Gastrocnemius medialis (tissue), 4 donors: ENCODE measurements around the gene CHRNE. TPM values are rescaled to one million over a fixed set of nuclear protein-coding genes. Genes with fewer than 3 reads are reported as not detected.

Experiments
- ATAC-seq, 2 donors: fragments of 150-250 bp; one replicate each; pipeline ENCODE4 v1.9.1; 2016
- DNase-seq, 2 donors: peaks; one replicate each; pipeline ENCODE4 v3.0.0-alpha.2; 2019
- H3K27ac ChIP-seq, 4 donors: fragments of 200-600 bp; sonication (generic); 1 replicate in 1 of 4; 2 replicates in 3 of 4; pipeline ENCODE4 v1.5.1; 2016 to 2018; ENCODE audit warnings: mild to moderate bottlenecking in 2 of 4, moderate library complexity in 1 of 4
- H3K27me3 ChIP-seq, 3 donors: fragments of 200-600 bp; sonication (generic) in 2 of 3; 1 replicate in 1 of 3; 2 replicates in 2 of 3; pipeline versions ENCODE4 v1.5.1 to v1.6.0; 2016 to 2019; ENCODE audit warnings: mild to moderate bottlenecking in 1 of 3, moderate library complexity in 1 of 3
- H3K36me3 ChIP-seq, 2 donors: fragments of 200-600 bp; sonication (generic) in 1 of 2; one replicate each; pipeline ENCODE4 v1.5.1; 2017 to 2018
- H3K4me1 ChIP-seq, 2 donors: fragments of 200-600 bp; sonication (generic) in 1 of 2; one replicate each; pipeline ENCODE4 v1.5.1; 2016 to 2017; ENCODE audit warnings: mild to moderate bottlenecking in 2 of 2
- H3K4me3 ChIP-seq, 4 donors: fragments of 200-600 bp; sonication (generic) in 3 of 4; 1 replicate in 1 of 4; 2 replicates in 3 of 4; pipeline ENCODE4 v1.5.1; 2016 to 2019; ENCODE audit warnings: mild to moderate bottlenecking in 2 of 4
- H3K9me3 ChIP-seq, 3 donors: fragments of 200-600 bp; sonication (generic) in 2 of 3; 1 replicate in 1 of 3; 2 replicates in 2 of 3; pipeline ENCODE4 v1.5.1; 2016 to 2019
- POLR2A ChIP-seq, 2 donors: fragments of 450-650 bp; IDR thresholded peaks; one replicate each; pipeline ENCODE4 v1.6.1; 2017; ENCODE audit warnings: antibody characterized with exemption in 2 of 2, mild to moderate bottlenecking in 2 of 2, moderate library complexity in 2 of 2
- in situ Hi-C, 4 donors: fragments of 200-750 bp; cut with MboI; loops; one replicate each; pipeline versions ENCODE4 v1.15.0 to v1.8.0; 2017; ENCODE audit warnings: low sequenced_read_pairs in 4 of 4
- intact Hi-C: fragments of 100-400 bp; cut with DNase I; formaldehyde crosslinking; loops from one replicate; pipeline ENCODE4 v1.15.1; 2023; ENCODE audit warnings: low total_unique reads
- total RNA-seq, 4 donors: library from RNA; depleted of rRNA; stranded (reverse); fragments of >200 nt; gene quantifications; one replicate each; pipeline versions ENCODE4 v1.1.0 to v1.2.3, GENCODE V29; 2016
- TF ChIP-seq, protein P1 (sequence below), 5 experiments: fragments of 450-650 bp in 3 of 5; fragments of 200-600 bp in 2 of 5; sonication (generic) in 2 of 5; IDR thresholded peaks in 4 of 5; conservative IDR thresholded peaks in 1 of 5; 1 replicate in 4 of 5; 2 replicates in 1 of 5; pipeline ENCODE4 v1.5.1; 2016 to 2019; ENCODE audit warnings: antibody characterized with exemption in 5 of 5, mild to moderate bottlenecking in 3 of 5, moderate library complexity in 3 of 5

Gene CHRNE
- total RNA-seq = 1 to 10 TPM in 1 of 4 donors, under 1 TPM in 2, not detected in 1; 0.33 to 1.9 (median 0.52) TPM

- H3K36me3 ChIP-seq = no peaks in the 10 kb centered on the region
- H3K9me3 ChIP-seq = no peaks in the 10 kb centered on the region
- peak within 1 kb of the TSS; percentile 37 to 59 (median 50) for H3K27ac ChIP-seq
- peak; percentile 61 to 79 for ATAC-seq
- no peak for TF ChIP-seq POLR2A (IDR thresholded peaks at IDR 0.05)
- TF ChIP-seq, protein P1, sequence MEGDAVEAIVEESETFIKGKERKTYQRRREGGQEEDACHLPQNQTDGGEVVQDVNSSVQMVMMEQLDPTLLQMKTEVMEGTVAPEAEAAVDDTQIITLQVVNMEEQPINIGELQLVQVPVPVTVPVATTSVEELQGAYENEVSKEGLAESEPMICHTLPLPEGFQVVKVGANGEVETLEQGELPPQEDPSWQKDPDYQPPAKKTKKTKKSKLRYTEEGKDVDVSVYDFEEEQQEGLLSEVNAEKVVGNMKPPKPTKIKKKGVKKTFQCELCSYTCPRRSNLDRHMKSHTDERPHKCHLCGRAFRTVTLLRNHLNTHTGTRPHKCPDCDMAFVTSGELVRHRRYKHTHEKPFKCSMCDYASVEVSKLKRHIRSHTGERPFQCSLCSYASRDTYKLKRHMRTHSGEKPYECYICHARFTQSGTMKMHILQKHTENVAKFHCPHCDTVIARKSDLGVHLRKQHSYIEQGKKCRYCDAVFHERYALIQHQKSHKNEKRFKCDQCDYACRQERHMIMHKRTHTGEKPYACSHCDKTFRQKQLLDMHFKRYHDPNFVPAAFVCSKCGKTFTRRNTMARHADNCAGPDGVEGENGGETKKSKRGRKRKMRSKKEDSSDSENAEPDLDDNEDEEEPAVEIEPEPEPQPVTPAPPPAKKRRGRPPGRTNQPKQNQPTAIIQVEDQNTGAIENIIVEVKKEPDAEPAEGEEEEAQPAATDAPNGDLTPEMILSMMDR (IDR thresholded peaks at IDR 0.05 in 4 of 5, conservative IDR thresholded peaks at IDR 0.05 in 1 of 5) = peak; percentile 58 to 82 (median 74)
- H3K4me3 ChIP-seq = no peak within 1 kb of the TSS
- peaks cover 0 to 18% (median 4%) of the 10 kb centered on the region in 3 donors for H3K27me3 ChIP-seq
- DNase-seq = peak; percentile 53 to 73
- H3K4me1 ChIP-seq = peaks cover 0 to 23% of the 10 kb centered on the region in 2 donors
- intact Hi-C loops = no loop called here
- in situ Hi-C loops = no loop called here
These were observed at the start of gene CHRNE for GRCh38 chr17:4903051-4903818. TSS of gene CHRNE (minus strand) at chr17:4903098. CDS start at chr17:4903063, 35 bp downstream.

- Histone ChIP-seq H3K36me3 (peaks cover 0 to 13% of the 10 kb centered on the region in 2 donors), H3K4me1 (peaks cover 48 to 64% of the 10 kb centered on the region in 2 donors), H3K4me3 (peak overlapping the region; percentile 85 to 99 (median 96)), H3K27ac (peak overlapping the region; percentile 96 to 100 (median 98)), H3K9me3 (no peaks in the 10 kb centered on the region), H3K27me3 (no peaks in the 10 kb centered on the region)
- in situ Hi-C loops = no loop called here
- DNase-seq (peak; percentile 68 to 92), ATAC-seq (peak; percentile 45 to 59)
- intact Hi-C loops = loop anchor here (5.0 kb wide), 1 partner anchor 1034 kb away; the partner anchor contains the start of gene P2RX1
- TF ChIP-seq, protein P1 (IDR thresholded peaks at IDR 0.05 in 4 of 5, conservative IDR thresholded peaks at IDR 0.05 in 1 of 5) = no peak
- TF ChIP-seq POLR2A (IDR thresholded peaks at IDR 0.05) = peak; percentile 36 to 44
These were observed 48.6 kb upstream of the CHRNE start for GRCh38 chr17:4951486-4951885.

GRCh38 chr17:4950746-4951204, 47.9 kb upstream of the CHRNE start, which contains the start of gene ENO3:
TSS of gene ENO3 (plus strand) at chr17:4951119. CDS start at chr17:4951830, 711 bp downstream.
- ATAC-seq (peak in 1 of 2 donors; percentile 18), DNase-seq (peak in 1 of 2 donors; percentile 81)
- Histone ChIP-seq H3K4me3 (peak within 1 kb of the TSS; percentile 85 to 99 (median 96)), H3K27ac (peak within 1 kb of the TSS; percentile 96 to 100 (median 98)), H3K9me3 (no peaks in the 10 kb centered on the region), H3K4me1 (peaks cover 55 to 65% of the 10 kb centered on the region in 2 donors), H3K27me3 (no peaks in the 10 kb centered on the region), H3K36me3 (peaks cover 0 to 17% of the 10 kb centered on the region in 2 donors)
- intact Hi-C loops (loop anchor here (5.0 kb wide), 1 partner anchor 1033 kb away; the partner anchor contains the start of gene P2RX1), in situ Hi-C loops (no loop called here)
- TF ChIP-seq, protein P1 (IDR thresholded peaks at IDR 0.05 in 4 of 5, conservative IDR thresholded peaks at IDR 0.05 in 1 of 5) = no peak
- peak in 1 of 2 donors; percentile 58 for TF ChIP-seq POLR2A (IDR thresholded peaks at IDR 0.05)

DNA sequence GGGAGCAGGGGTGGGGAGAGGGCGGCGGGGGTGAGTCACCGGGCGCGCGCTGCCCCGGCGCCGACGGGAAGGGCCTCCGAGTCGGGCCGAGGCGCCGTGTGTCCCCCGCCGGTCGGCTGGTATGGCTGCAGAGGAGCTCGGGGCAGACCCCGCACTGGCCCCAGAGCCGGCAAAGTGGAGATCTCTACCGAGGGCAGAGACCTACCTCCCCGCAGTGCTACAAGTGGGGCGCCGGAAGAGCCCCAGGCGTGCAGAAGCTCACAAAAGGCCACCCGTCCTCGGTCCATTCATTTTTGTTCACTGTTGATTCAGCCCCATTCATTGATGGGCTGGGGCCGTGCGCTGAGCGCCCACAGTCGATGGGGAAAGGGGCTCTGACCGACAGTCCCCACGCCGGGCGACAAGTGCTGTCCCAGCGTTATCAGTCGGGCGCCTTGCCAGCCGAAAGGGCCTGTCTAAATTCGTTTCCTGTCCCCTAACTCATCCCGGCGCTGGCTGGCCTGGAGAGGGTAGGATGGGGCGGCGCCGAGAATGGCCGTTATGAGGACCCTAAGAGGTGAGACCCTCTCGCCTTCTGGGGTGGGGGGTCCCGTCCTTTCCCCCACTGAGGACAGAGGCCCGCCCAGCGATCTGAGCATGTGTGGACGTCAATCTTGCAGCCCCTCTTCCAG, 47.3 kb upstream of the CHRNE start:
- in situ Hi-C loops = no loop called here
- intact Hi-C loops = loop anchor here (5.0 kb wide), 1 partner anchor 1033 kb away; the partner anchor contains the start of gene P2RX1
- H3K4me1 ChIP-seq = peaks cover 61 to 65% of the 10 kb centered on the region in 2 donors

More for the DNA sequence above, 47.3 kb upstream of the CHRNE start:
- peak overlapping the region; percentile 96 to 100 (median 98) for H3K27ac ChIP-seq
- peaks cover 0 to 17% of the 10 kb centered on the region in 2 donors for H3K36me3 ChIP-seq
- peak in 1 of 2 donors; percentile 12 for ATAC-seq
- no peaks in the 10 kb centered on the region for H3K27me3 ChIP-seq
- H3K4me3 ChIP-seq = peak overlapping the region; percentile 85 to 99 (median 96)
- DNase-seq = peak in 1 of 2 donors; percentile 71
- TF ChIP-seq POLR2A (IDR thresholded peaks at IDR 0.05) = peak; percentile 69 to 72
- TF ChIP-seq, protein P1 (IDR thresholded peaks at IDR 0.05 in 4 of 5, conservative IDR thresholded peaks at IDR 0.05 in 1 of 5) = no peak
- H3K9me3 ChIP-seq = no peaks in the 10 kb centered on the region
